ENCODE results near the gene ASB12.
"Not testable (repeated sequence)": the region's sequence is repeated elsewhere in the genome, so short reads cannot be mapped to it uniquely, and the experiment has no call there.

ASB12 gene, protein sequence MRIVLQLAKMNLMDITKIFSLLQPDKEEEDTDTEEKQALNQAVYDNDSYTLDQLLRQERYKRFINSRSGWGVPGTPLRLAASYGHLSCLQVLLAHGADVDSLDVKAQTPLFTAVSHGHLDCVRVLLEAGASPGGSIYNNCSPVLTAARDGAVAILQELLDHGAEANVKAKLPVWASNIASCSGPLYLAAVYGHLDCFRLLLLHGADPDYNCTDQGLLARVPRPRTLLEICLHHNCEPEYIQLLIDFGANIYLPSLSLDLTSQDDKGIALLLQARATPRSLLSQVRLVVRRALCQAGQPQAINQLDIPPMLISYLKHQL

DNA sequence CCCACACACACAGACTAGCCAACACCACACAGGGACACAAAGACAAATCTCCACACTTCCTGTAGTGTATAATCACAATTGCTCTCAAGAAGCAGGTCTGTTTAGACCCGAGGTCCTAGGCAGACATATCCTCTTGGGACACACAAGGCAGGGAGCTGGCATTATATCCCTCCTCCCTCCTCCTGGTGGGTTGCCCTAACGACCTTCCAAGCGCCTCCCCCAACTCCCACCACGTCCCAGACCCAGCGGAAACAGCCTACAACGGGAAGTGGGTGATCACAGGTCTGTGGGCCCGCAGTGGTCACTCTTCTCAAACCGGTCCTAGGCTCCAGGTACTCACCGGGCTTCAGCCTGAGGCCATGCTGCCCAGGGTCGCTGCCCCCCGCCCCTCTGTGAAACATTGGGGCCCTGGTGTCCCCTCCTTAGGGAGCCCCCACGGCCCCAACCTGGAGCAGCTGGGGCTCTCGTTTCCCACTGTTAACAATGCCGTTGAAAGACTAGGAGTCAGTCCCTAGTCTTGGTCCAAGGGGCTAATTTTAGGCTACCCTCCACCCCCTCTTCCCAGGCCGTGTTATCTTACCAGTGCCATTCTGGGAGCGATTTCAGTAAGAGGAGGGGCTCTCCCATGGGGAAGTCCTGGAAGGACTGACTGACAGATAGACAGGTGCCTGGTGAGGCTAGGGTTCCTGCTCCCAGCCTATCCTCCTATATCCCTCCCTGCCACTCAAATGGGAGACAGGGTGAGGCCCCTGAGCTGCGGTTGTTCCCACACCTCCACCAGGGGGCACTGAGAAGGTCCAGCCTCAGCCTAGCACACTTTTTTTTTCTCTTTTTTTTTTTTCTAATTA lies at the start of gene ASB12:
Gene ASB12 (minus strand): TSS at position 485 of the 848 bp plus-strand sequence. CDS start 4,957 bp downstream, outside the sequence.
- no peak within 1 kb of the TSS for H3K4me3 Mint-ChIP-seq
- H3K4me1 Mint-ChIP-seq (ENCODE audit: low read depth) = no peaks in the 10 kb centered on the region
- no peaks in the 10 kb centered on the region for H3K9me3 Mint-ChIP-seq
- DNase-seq = no peak
- no peak within 1 kb of the TSS for H3K27ac Mint-ChIP-seq
- H3K36me3 Mint-ChIP-seq (ENCODE audit: low read depth) = no peaks in the 10 kb centered on the region
- H3K27me3 Mint-ChIP-seq = peaks cover 13% of the 10 kb centered on the region

DNA sequence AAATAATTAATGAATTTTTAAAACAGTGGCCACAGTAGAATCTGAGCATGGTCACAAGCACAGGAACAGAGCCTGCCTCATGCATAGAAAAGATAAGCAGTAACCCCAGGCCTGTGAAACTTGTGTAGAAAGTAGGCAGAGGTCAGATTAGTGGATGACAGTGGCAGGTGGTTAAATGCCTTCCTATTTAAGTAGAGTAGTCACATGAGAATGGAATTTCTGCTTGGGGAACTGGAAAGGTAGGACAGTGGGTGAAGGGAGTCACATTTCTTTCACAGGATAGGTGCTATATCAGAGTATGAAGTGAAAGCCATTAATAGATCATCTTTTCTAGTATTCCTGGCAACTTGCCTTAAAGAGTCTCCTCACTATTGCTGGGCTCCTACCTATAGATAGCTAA lies 34.9 kb upstream of the ASB12 start:
- Mint-ChIP-seq H3K27me3 (peaks cover 25% of the 10 kb centered on the region), H3K4me1 (ENCODE audit: low read depth) (no peaks in the 10 kb centered on the region), H3K4me3 (no peak overlapping the region), H3K9me3 (no peaks in the 10 kb centered on the region), H3K27ac (no peak overlapping the region), H3K36me3 (ENCODE audit: low read depth) (peaks cover 72% of the 10 kb centered on the region)
- no peak for DNase-seq

DNA sequence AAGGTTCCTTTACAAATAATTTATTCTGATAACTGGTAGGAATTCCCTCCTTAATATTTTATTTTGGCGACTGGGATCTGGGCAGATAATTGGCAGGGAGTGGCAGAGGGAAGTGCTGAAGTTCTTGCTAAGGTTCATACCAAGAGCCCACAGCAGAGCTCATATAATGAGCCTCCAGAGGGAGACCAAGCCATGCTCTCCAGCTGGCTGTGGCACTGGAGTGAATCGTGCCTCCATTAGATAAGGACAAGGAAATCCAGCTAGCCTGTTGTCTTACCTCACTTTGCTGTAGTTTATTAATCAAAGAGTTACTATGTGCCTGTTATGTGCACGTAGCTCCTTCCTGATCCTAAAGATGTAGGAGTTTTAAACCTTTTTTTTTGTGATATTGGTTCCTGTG lies 1.3 kb downstream of the ASB12 start:
- no peaks in the 10 kb centered on the region for H3K9me3 Mint-ChIP-seq
- peaks cover 8% of the 10 kb centered on the region for H3K27me3 Mint-ChIP-seq
- H3K36me3 Mint-ChIP-seq (ENCODE audit: low read depth) = no peaks in the 10 kb centered on the region

DNA sequence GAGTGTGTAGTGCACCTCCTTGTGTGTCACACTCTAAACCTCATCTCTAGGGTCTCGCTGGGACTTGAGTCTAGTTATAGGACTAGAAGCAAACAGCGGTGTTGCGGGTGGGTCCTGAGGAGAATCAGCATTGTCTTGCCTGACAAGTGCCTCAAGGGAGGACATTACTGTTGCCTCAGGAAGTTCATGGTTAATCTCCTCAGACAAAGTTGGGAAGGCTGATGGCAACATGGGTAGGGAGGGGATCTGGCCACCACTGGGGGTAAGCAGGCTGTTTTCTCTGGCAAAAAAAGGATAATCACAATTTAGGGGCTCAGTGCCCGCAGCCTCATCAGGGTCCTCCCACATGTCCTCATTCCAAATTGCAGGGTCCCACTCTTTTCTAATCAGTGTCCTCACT lies 12.4 kb downstream of the ASB12 start:
- H3K27me3 Mint-ChIP-seq = peaks cover 35% of the 10 kb centered on the region
- no peaks in the 10 kb centered on the region for H3K36me3 Mint-ChIP-seq (ENCODE audit: low read depth)
- no peaks in the 10 kb centered on the region for H3K4me1 Mint-ChIP-seq (ENCODE audit: low read depth)
- H3K27ac Mint-ChIP-seq = no peak overlapping the region
- H3K4me3 Mint-ChIP-seq = no peak overlapping the region
- no peaks in the 10 kb centered on the region for H3K9me3 Mint-ChIP-seq
- no peak for DNase-seq

More for the DNA sequence above, 1.3 kb downstream of the ASB12 start:
- no peak overlapping the region for H3K27ac Mint-ChIP-seq
- no peaks in the 10 kb centered on the region for H3K4me1 Mint-ChIP-seq (ENCODE audit: low read depth)
- DNase-seq = no peak
- no peak overlapping the region for H3K4me3 Mint-ChIP-seq

DNA sequence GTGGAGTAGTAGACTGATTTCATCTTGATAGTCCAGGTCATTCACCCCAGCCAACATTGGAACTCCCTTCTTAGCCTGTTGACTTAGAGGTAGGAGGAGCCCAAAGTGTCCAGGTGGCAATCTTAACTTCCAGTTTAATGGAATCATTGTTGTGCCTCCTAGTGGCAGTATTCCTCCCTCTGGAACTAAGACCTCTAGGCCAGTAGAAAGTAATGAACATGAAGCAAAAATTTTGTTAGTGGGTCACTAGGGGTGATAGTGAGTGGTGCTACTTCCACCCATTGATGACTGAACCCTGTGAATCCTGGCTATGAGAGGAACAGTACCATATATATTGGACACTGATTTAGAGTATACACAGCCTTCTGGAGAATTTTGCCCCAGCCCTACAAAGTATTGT lies 16.4 kb downstream of the ASB12 start:
- H3K4me1 Mint-ChIP-seq (ENCODE audit: low read depth); DNase-seq; H3K9me3 Mint-ChIP-seq; H3K36me3 Mint-ChIP-seq (ENCODE audit: low read depth); H3K27ac Mint-ChIP-seq; H3K4me3 Mint-ChIP-seq: not testable (repeated sequence)
- peaks cover 32% of the 10 kb centered on the region for H3K27me3 Mint-ChIP-seq

DNA sequence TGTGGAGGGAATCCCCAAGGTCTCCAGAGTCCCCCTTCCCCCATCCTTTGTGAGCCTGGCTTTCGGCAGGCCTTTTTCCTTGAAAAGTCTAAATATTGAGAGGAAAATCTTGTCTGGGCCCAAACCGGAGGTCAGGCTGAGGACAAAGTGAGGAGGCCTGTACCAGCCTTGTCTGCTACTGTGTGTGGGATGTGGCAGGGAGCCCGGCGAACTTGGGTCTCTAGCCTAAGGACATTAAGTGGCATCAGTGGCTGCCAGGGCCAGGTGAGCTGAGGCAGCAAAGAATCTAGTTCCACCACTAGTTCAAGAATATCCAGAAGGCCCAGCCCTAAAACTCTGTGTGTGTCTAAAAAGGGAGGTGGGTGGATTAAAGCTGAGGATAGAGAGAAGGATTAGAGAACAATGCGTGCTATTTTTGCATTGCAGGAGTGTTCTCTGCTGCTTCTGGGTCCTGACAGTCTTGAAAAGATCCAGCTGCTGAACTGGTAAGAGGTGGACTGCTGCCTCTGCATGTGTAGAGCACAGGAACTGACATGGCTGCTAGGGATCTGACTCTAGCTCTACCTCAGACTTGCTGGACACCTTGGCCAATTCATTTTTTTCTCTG lies 23.7 kb downstream of the ASB12 start:
- peak overlapping the region; percentile 80 for H3K4me3 Mint-ChIP-seq
- no peak for DNase-seq
- H3K27ac Mint-ChIP-seq = peak overlapping the region; percentile 91
- peaks cover 5% of the 10 kb centered on the region for H3K4me1 Mint-ChIP-seq (ENCODE audit: low read depth)
- peaks cover 4% of the 10 kb centered on the region for H3K27me3 Mint-ChIP-seq
- H3K9me3 Mint-ChIP-seq = no peaks in the 10 kb centered on the region
- H3K36me3 Mint-ChIP-seq (ENCODE audit: low read depth) = no peaks in the 10 kb centered on the region

DNA sequence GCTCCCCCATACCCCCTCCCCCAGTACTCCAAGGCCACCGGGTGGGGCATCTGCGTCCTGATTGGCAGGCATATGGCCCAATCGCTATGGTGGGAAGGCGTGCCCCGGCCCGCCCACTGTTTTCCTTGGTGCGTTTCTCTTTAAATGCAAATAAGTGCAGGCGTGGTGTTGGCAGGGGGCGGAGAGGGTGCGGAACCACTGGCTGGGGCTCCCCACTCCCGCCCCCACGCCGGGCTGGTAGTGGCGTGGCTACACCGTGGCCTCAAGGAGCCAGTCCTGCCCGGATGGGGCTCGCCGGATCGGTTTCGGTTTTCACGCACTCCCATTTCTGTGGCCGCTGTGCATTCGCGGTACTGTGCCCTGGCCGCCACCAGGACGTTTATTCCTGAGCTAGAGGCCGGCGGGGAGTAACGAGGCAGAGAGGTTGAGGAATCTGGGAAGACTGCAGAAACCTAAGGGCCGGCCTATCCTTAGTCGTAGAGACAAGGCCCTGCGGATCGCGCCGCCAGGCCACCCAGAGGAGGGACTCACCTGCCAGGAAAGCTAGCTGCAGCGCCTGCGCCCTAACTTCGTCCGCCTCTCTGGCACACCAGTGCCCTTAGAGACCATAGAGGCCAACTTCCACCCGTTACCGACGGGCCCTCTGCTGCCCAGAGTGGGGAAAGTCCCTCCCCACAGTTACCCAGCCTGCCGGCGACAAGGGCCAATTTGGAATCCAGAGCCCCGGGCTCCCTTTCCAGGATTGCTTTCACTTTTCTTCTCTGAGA lies 24.5 kb downstream of the ASB12 start:
- peak overlapping the region; percentile 91 for H3K27ac Mint-ChIP-seq
- H3K4me1 Mint-ChIP-seq (ENCODE audit: low read depth) = peaks cover 5% of the 10 kb centered on the region
- peak; percentile 91 for DNase-seq
- no peaks in the 10 kb centered on the region for H3K36me3 Mint-ChIP-seq (ENCODE audit: low read depth)
- H3K4me3 Mint-ChIP-seq = peak overlapping the region; percentile 80
- no peaks in the 10 kb centered on the region for H3K9me3 Mint-ChIP-seq
- peaks cover 4% of the 10 kb centered on the region for H3K27me3 Mint-ChIP-seq

DNA sequence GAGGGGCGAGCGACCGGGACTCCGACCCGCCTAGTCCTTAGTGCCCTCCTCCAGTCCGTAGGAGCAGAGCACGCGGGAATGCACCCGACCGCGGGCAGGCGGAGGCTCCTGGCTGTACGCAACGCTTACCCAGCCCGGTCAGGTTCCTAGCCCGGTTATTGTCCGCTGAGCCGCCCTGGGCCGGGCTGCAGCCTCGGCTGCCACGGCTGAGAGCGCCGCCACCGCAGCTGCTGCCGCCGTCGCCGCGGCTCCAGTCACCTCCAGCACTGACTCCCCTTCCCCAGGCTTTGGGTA lies 25.0 kb downstream of the ASB12 start, which contains the start of gene AMER1:
Gene AMER1 (minus strand): TSS at position 268 of the 294 bp plus-strand sequence. CDS start 12,422 bp downstream, outside the sequence.
- no peaks in the 10 kb centered on the region for H3K36me3 Mint-ChIP-seq (ENCODE audit: low read depth)
- no peaks in the 10 kb centered on the region for H3K9me3 Mint-ChIP-seq
- no peak for DNase-seq
- peaks cover 4% of the 10 kb centered on the region for H3K27me3 Mint-ChIP-seq
- peaks cover 5% of the 10 kb centered on the region for H3K4me1 Mint-ChIP-seq (ENCODE audit: low read depth)
- H3K4me3 Mint-ChIP-seq = peak within 1 kb of the TSS; percentile 80
- H3K27ac Mint-ChIP-seq = peak within 1 kb of the TSS; percentile 91

DNA sequence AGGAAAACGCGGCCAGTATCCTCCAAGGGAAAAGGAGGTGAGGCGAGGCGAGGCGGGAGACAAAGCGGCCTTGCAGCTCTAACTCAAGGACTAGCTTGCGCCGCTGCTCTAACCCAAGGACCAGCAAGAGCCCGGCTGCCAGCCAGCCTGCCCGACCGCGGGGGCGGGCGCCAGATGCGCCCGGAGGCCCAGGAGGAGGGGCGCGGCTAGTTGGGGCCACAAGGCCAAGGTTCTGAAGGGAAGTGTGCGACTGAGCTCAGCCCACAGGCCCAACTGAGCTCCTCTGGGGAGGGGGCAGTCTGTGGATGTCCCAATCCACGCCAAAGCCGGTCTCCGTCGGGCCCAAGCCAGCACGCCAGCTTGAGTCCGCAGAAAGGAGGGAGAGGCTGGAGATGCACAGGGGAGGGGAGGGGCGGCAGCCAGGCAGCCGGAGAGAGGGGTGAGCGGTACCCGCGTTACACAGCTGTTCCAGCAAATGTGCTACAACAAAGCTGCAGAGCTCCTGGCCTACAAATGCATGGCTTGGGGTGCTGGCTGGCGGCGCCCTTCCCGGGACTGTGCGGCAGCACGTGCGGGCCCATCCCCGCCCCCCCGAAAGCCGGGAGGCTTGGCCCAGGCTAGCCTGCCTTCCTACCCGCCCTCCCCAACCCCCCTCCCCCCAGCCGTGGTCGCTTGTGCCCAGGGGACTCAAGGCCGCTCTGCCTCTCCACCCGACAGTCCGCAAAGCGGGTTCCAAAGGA lies 25.5 kb downstream of the ASB12 start:
- Mint-ChIP-seq H3K27ac (peak overlapping the region; percentile 37), H3K27me3 (peaks cover 4% of the 10 kb centered on the region), H3K9me3 (no peaks in the 10 kb centered on the region), H3K36me3 (ENCODE audit: low read depth) (no peaks in the 10 kb centered on the region), H3K4me1 (ENCODE audit: low read depth) (peaks cover 5% of the 10 kb centered on the region), H3K4me3 (peak overlapping the region; percentile 80)
- peak; percentile 53 for DNase-seq

DNA sequence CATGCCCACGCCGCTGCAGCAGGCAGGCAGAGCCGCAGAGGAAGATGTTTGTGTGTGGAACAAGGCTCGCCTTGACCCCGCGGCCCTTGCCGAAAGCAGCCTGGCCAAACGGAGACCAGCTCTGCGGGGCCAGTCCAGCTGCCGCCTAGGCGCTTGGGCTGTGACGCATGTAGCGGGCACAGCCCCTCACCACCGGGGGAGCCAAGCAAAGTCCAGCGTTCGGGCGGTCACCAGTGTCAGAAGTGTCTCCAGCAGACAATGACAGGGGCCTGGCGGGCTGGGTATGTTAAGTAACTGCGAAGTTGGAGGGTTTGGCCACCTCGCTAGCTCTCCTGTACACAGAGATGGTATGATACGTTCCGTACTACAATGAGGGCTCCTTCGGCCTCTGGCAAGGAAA lies 26.2 kb downstream of the ASB12 start:
- H3K27ac Mint-ChIP-seq = no peak overlapping the region

DNA sequence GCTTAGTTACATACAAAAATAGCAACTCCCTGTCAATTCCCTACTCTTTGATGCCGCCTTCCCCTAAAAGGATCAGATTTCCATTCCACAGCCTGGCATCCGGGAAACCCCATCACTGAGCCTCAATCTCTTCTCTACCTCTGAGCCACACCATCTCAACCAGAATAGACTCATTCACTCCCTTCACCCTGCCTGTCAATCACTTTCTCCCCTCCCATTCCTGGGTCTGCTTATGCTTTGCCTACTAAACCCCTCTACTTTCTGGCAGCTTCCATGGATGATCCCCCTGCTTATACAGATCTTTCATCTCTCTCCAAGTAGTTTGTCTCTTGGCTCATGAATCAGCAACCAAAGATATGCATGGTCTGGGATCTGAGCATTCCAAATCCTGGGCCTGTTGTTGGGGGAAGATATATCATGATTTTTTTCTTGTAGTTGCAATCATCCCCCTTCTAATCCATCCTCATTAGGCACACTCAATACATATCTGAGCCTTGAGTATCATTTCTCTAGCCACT lies 27.5 kb downstream of the ASB12 start:
- Mint-ChIP-seq H3K4me1 (ENCODE audit: low read depth) (peaks cover 9% of the 10 kb centered on the region), H3K27me3 (peaks cover 7% of the 10 kb centered on the region), H3K4me3 (no peak overlapping the region), H3K36me3 (ENCODE audit: low read depth) (no peaks in the 10 kb centered on the region), H3K27ac (no peak overlapping the region), H3K9me3 (no peaks in the 10 kb centered on the region)
- no peak for DNase-seq

More for the DNA sequence above, 26.2 kb downstream of the ASB12 start:
- Mint-ChIP-seq H3K4me3 (peak overlapping the region; percentile 76), H3K36me3 (ENCODE audit: low read depth) (no peaks in the 10 kb centered on the region), H3K27me3 (peaks cover 5% of the 10 kb centered on the region), H3K4me1 (ENCODE audit: low read depth) (peaks cover 5% of the 10 kb centered on the region), H3K9me3 (no peaks in the 10 kb centered on the region)
- no peak for DNase-seq

DNA sequence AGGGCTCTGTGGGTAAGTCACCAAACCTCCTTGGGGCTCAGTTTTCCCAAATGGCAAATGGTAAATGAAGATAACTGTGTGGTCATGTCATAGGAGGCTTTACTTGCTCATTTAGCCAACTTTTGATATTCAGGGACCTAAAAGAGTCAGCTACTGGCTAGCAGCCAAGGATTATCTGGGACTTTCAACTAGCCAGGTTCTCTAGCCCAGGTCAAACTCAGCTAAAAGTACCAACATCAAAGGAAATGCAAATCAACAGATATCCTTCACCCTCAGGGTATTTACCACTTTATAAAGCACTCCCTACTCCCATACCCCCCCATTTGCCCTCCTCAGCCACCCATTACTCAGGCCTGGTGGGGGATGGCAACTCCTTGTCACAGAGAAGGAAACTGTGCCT lies 32.4 kb downstream of the ASB12 start:
- Mint-ChIP-seq H3K27me3 (peaks cover 7% of the 10 kb centered on the region), H3K27ac (no peak overlapping the region), H3K9me3 (no peaks in the 10 kb centered on the region), H3K36me3 (ENCODE audit: low read depth) (peaks cover 3% of the 10 kb centered on the region), H3K4me3 (no peak overlapping the region), H3K4me1 (ENCODE audit: low read depth) (peaks cover 4% of the 10 kb centered on the region)
- DNase-seq = no peak

DNA sequence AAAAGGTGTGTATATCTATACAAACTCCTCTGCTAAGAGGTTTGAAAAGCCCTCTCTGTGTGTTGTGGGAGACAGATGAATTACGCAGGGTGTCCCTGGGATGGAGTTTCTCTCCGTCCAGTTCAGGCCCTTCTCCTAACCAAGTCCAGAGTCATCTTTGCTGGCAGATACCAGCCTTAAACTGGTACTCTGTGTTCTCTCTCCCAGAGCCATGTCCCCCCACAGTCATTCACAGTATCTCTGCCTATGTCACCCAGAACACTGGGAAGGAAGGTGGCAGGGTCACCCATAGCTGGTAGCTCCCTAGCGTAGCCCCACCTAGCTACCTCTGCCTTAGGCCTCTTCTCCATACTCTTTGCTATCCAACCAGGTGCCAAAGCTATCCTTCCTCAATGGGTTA lies 33.8 kb downstream of the ASB12 start:
- Mint-ChIP-seq H3K4me1 (ENCODE audit: low read depth) (peaks cover 4% of the 10 kb centered on the region), H3K36me3 (ENCODE audit: low read depth) (peaks cover 16% of the 10 kb centered on the region), H3K9me3 (no peaks in the 10 kb centered on the region), H3K27me3 (peaks cover 7% of the 10 kb centered on the region), H3K27ac (no peak overlapping the region), H3K4me3 (no peak overlapping the region)
- DNase-seq = no peak

All from activated T-cell treated with anti-CD3 and anti-CD28 coated beads, Interleukin-2, amount 50 U/mL, for 24 hours (primary cell).